ENCODE data around the gene CBLL1. TPM values are rescaled to one million over a fixed set of nuclear protein-coding genes. Genes with fewer than 3 reads are reported as not detected.

Gene CBLL1
- total RNA-seq, 3 donors from 2014 or later: 27.5 to 49.3 (median 30.4) TPM

GRCh38 chr7:107785926-107786325 lies 42.0 kb downstream of the CBLL1 start:
- Histone ChIP-seq H3K4me1 (no peaks in the 10 kb centered on the region), H3K27me3 (no peaks in the 10 kb centered on the region), H3K9me3 (no peaks in the 10 kb centered on the region), H3K36me3 (no peaks in the 10 kb centered on the region), H3K4me3 (no peak overlapping the region), H3K27ac (no peak overlapping the region)
- no peak for TF ChIP-seq POLR2A (IDR thresholded peaks at IDR 0.05)
- no peak for TF ChIP-seq CTCF (IDR thresholded peaks at IDR 0.05)
- TF ChIP-seq POLR2AphosphoS5 (IDR thresholded peaks at IDR 0.05): peak in 1 of 3 donors; percentile 22
- intact Hi-C loops (cut with DNase I; ENCODE audit: low total_unique reads): no loop called here
- DNase-seq (ENCODE audit: low spot score in 2 of 2): no peak

GRCh38 chr7:107788216-107788615 lies 44.3 kb downstream of the CBLL1 start:
- Histone ChIP-seq H3K27me3 (no peaks in the 10 kb centered on the region), H3K4me1 (no peaks in the 10 kb centered on the region), H3K27ac (no peak overlapping the region), H3K9me3 (no peaks in the 10 kb centered on the region), H3K4me3 (no peak overlapping the region), H3K36me3 (no peaks in the 10 kb centered on the region)
- DNase-seq (ENCODE audit: low spot score in 2 of 2): no peak
- TF ChIP-seq CTCF (IDR thresholded peaks at IDR 0.05) (no peak), POLR2A (IDR thresholded peaks at IDR 0.05) (no peak), POLR2AphosphoS5 (IDR thresholded peaks at IDR 0.05) (no peak)
- intact Hi-C loops (cut with DNase I; ENCODE audit: low total_unique reads): no loop called here

- intact Hi-C loops (cut with DNase I; ENCODE audit: low total_unique reads): no loop called here
- TF ChIP-seq POLR2AphosphoS5 (IDR thresholded peaks at IDR 0.05): no peak
- DNase-seq (ENCODE audit: low spot score in 2 of 2): no peak
- no peaks in the 10 kb centered on the region for H3K36me3 ChIP-seq
- no peaks in the 10 kb centered on the region for H3K9me3 ChIP-seq
- no peak overlapping the region for H3K4me3 ChIP-seq
- no peaks in the 10 kb centered on the region for H3K27me3 ChIP-seq
- no peaks in the 10 kb centered on the region for H3K4me1 ChIP-seq
- H3K27ac ChIP-seq: no peak overlapping the region
These were observed 44.7 kb downstream of the CBLL1 start for GRCh38 chr7:107788662-107789061.

- Histone ChIP-seq H3K27me3 (no peaks in the 10 kb centered on the region), H3K4me3 (no peak overlapping the region), H3K9me3 (no peaks in the 10 kb centered on the region), H3K4me1 (no peaks in the 10 kb centered on the region), H3K27ac (no peak overlapping the region), H3K36me3 (no peaks in the 10 kb centered on the region)
- intact Hi-C loops (cut with DNase I; ENCODE audit: low total_unique reads): no loop called here
- no peak for DNase-seq (ENCODE audit: low spot score in 2 of 2)
- TF ChIP-seq CTCF (IDR thresholded peaks at IDR 0.05) (no peak), POLR2A (IDR thresholded peaks at IDR 0.05) (no peak), POLR2AphosphoS5 (IDR thresholded peaks at IDR 0.05) (no peak)
These were observed 45.7 kb downstream of the CBLL1 start for GRCh38 chr7:107789647-107790046.

GRCh38 chr7:107792364-107792763 lies 48.4 kb downstream of the CBLL1 start:
- Histone ChIP-seq H3K36me3 (no peaks in the 10 kb centered on the region), H3K4me3 (no peak overlapping the region), H3K27ac (no peak overlapping the region), H3K4me1 (no peaks in the 10 kb centered on the region), H3K27me3 (no peaks in the 10 kb centered on the region), H3K9me3 (no peaks in the 10 kb centered on the region)
- intact Hi-C loops (cut with DNase I; ENCODE audit: low total_unique reads): no loop called here
- TF ChIP-seq POLR2A (IDR thresholded peaks at IDR 0.05): no peak
- no peak for TF ChIP-seq POLR2AphosphoS5 (IDR thresholded peaks at IDR 0.05)
- TF ChIP-seq CTCF (IDR thresholded peaks at IDR 0.05): no peak
- DNase-seq (ENCODE audit: low spot score in 2 of 2): no peak
